NCI-H82 treated with DMSO at 0.1 percent for 48 hours (cell line): Measurements from ENCODE around the gene SULF2.
"Not testable (repeated sequence)": the region's sequence is repeated elsewhere in the genome, so short reads cannot be mapped to it uniquely, and the experiment has no call there.

Source experiments
- DNase-seq: peaks from one replicate; lab custom pipeline; 2025; ENCODE audit not compliant: unreplicated experiment; lab: John Stamatoyannopoulos, UW

Gene SULF2

GRCh38 chr20:47805951-47806350, 20.7 kb upstream of the SULF2 start:
- DNase-seq, result no peak

GRCh38 chr20:47804972-47805371, 19.7 kb upstream of the SULF2 start:
- DNase-seq, result not testable (repeated sequence)

GRCh38 chr20:47804224-47804825, 19.0 kb upstream of the SULF2 start:
- not testable (repeated sequence) for DNase-seq

- DNase-seq, result no peak
Observed at GRCh38 chr20:47802975-47803374, 17.7 kb upstream of the SULF2 start.

- no peak for DNase-seq
Observed at GRCh38 chr20:47802226-47802920, 17.1 kb upstream of the SULF2 start.

GRCh38 chr20:47801759-47802158, 16.5 kb upstream of the SULF2 start:
- DNase-seq, result no peak

- no peak for DNase-seq
Observed at GRCh38 chr20:47801079-47801478, 15.8 kb upstream of the SULF2 start.

GRCh38 chr20:47800623-47801022, 15.3 kb upstream of the SULF2 start:
- DNase-seq, result no peak

- no peak for DNase-seq
Observed at GRCh38 chr20:47799116-47799715, 13.9 kb upstream of the SULF2 start.

GRCh38 chr20:47796971-47797370, 11.7 kb upstream of the SULF2 start:
- DNase-seq, result no peak

- DNase-seq, result no peak
Observed at GRCh38 chr20:47795214-47795907, 10.1 kb upstream of the SULF2 start.

GRCh38 chr20:47794264-47794663, 9.0 kb upstream of the SULF2 start:
- DNase-seq, result not testable (repeated sequence)

- DNase-seq, result no peak
Observed at GRCh38 chr20:47792021-47792618, 6.8 kb upstream of the SULF2 start.

GRCh38 chr20:47791084-47791599, 5.9 kb upstream of the SULF2 start:
- no peak for DNase-seq

GRCh38 chr20:47790580-47790965, 5.3 kb upstream of the SULF2 start:
- no peak for DNase-seq

GRCh38 chr20:47789764-47790579, 4.7 kb upstream of the SULF2 start:
- no peak for DNase-seq

GRCh38 chr20:47789081-47789763, 3.9 kb upstream of the SULF2 start:
- DNase-seq, result no peak

GRCh38 chr20:47788741-47789080, 3.4 kb upstream of the SULF2 start:
- DNase-seq, result no peak

GRCh38 chr20:47786765-47787107, 1.5 kb upstream of the SULF2 start:
- DNase-seq, result no peak
